ENCODE results near the gene IGFBP3. TPM values are rescaled to one million over a fixed set of nuclear protein-coding genes. Genes with fewer than 3 reads are reported as not detected.

The IGFBP3 gene
- total and polyA plus RNA-seq, 12 donors: 32.1 to 183 (median 70.6) TPM

GRCh38 chr7:45889367-45890067 is 31.6 kb downstream of the IGFBP3 start:
- peaks cover 0 to 14% (median 10%) of the 10 kb centered on the region in 9 donors for H3K4me1 ChIP-seq
- H3K36me3 ChIP-seq: no peaks in the 10 kb centered on the region
- H3K27ac ChIP-seq: no peak overlapping the region
- ATAC-seq: peak in 2 of 8 donors; percentile 16 to 17
- no peak for TF ChIP-seq CTCF (IDR thresholded peaks at IDR 0.05)
- 64 to 65% methylated on average over 8 of the region's 8 CpGs for WGBS, 2 donors
- peaks cover 7 to 64% (median 57%) of the 10 kb centered on the region in 7 donors for H3K27me3 ChIP-seq
- intact Hi-C loops (cut with DNase I): loop anchor here in 2 of 10 donors (2.0 to 10.0 kb wide), 2 partner anchors 1289 to 1365 kb away; no protein-coding TSS in a partner anchor
- no peaks in the 10 kb centered on the region for H3K9me3 ChIP-seq
- DNase-seq: no peak
- no peak overlapping the region for H3K4me3 ChIP-seq

DNA sequence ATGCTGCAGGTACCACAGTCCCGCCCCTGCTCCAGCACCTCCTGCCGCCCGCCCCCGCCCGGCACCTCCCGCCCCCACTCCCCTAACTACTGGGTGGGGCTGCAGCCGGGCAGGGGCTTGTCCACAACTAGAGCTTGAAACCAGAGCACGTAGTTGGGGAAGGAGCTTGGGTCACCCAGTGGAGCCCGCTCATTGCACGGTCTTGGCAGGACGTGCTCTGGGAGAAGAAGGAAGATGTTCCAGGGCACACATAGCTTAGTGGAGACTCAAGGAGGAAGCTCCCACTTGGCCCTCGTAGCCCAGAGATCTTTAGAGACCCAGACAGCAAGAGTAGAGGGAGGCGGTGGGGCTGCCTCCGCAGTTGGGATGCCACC is 32.1 kb downstream of the IGFBP3 start:
- 24 to 25% methylated on average over 14 of the region's 14 CpGs for WGBS, 2 donors
- peaks cover 7 to 66% (median 59%) of the 10 kb centered on the region in 7 donors for H3K27me3 ChIP-seq
- DNase-seq: no peak

DNA sequence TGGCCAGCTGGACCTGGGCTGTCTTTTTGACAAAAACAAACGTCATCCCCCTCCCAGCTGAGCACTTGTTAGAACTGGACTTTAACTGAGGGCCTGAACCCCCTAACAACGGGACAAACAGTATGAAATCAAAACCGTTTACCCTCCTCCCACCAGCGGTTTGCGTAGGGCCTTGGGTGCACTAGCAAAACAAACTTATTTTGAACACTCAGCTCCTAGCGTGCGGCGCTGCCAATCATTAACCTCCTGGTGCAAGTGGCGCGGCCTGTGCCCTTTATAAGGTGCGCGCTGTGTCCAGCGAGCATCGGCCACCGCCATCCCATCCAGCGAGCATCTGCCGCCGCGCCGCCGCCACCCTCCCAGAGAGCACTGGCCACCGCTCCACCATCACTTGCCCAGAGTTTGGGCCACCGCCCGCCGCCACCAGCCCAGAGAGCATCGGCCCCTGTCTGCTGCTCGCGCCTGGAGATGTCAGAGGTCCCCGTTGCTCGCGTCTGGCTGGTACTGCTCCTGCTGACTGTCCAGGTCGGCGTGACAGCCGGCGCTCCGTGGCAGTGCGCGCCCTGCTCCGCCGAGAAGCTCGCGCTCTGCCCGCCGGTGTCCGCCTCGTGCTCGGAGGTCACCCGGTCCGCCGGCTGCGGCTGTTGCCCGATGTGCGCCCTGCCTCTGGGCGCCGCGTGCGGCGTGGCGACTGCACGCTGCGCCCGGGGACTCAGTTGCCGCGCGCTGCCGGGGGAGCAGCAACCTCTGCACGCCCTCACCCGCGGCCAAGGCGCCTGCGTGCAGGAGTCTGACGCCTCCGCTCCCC is 32.7 kb downstream of the IGFBP3 start, which contains the start of gene IGFBP1:
Gene IGFBP1 (plus strand): TSS at position 304 of the 808 bp plus-strand sequence. CDS start 165 bp downstream, at position 469.
- ATAC-seq (peak in 7 of 8 donors; percentile 18 to 71 (median 37)), DNase-seq (no peak)
- peaks cover 7 to 64% (median 59%) of the 10 kb centered on the region in 7 donors for H3K27me3 ChIP-seq
- H3K9me3 ChIP-seq: no peaks in the 10 kb centered on the region
- no peaks in the 10 kb centered on the region for H3K36me3 ChIP-seq
- intact Hi-C loops (cut with DNase I): no loop called here
- no peak within 1 kb of the TSS for H3K27ac ChIP-seq
- peak within 1 kb of the TSS in 9 of 10 donors; percentile 13 to 43 (median 33) for H3K4me3 ChIP-seq
- no peak for TF ChIP-seq CTCF (IDR thresholded peaks at IDR 0.05)
- WGBS, 2 donors: 4 to 5% methylated on average over 73 of the region's 73 CpGs
- H3K4me1 ChIP-seq: peaks cover 0 to 14% (median 10%) of the 10 kb centered on the region in 9 donors

More for the DNA sequence above, 32.1 kb downstream of the IGFBP3 start:
- Histone ChIP-seq H3K4me3 (peak overlapping the region in 9 of 10 donors; percentile 13 to 43 (median 33)), H3K36me3 (no peaks in the 10 kb centered on the region), H3K9me3 (no peaks in the 10 kb centered on the region), H3K4me1 (peaks cover 0 to 14% (median 10%) of the 10 kb centered on the region in 9 donors), H3K27ac (no peak overlapping the region)
- ATAC-seq: peak in 2 of 8 donors; percentile 14 to 20
- intact Hi-C loops (cut with DNase I): no loop called here
- TF ChIP-seq CTCF (IDR thresholded peaks at IDR 0.05): no peak

GRCh38 chr7:45886931-45887667 is 34.0 kb downstream of the IGFBP3 start:
- H3K36me3 ChIP-seq: no peaks in the 10 kb centered on the region
- H3K27ac ChIP-seq: no peak overlapping the region
- peaks cover 0 to 14% (median 10%) of the 10 kb centered on the region in 9 donors for H3K4me1 ChIP-seq
- no peak overlapping the region for H3K4me3 ChIP-seq
- WGBS, 2 donors: 95 to 96% methylated on average over 5 of the region's 5 CpGs
- peaks cover 7 to 72% (median 59%) of the 10 kb centered on the region in 7 donors for H3K27me3 ChIP-seq
- no peak for TF ChIP-seq CTCF (IDR thresholded peaks at IDR 0.05)
- H3K9me3 ChIP-seq: no peaks in the 10 kb centered on the region
- no peak for ATAC-seq
- DNase-seq: no peak
- intact Hi-C loops (cut with DNase I): no loop called here
